DMS153 treated with DMSO at 0.1 percent for 48 hours (cell line): ENCODE measurements around the gene OVOL3.

ENCODE experiments used
- DNase-seq: peaks from one replicate; lab custom pipeline; 2025; ENCODE audit not compliant: unreplicated experiment; lab: John Stamatoyannopoulos, UW

Gene OVOL3

DNA sequence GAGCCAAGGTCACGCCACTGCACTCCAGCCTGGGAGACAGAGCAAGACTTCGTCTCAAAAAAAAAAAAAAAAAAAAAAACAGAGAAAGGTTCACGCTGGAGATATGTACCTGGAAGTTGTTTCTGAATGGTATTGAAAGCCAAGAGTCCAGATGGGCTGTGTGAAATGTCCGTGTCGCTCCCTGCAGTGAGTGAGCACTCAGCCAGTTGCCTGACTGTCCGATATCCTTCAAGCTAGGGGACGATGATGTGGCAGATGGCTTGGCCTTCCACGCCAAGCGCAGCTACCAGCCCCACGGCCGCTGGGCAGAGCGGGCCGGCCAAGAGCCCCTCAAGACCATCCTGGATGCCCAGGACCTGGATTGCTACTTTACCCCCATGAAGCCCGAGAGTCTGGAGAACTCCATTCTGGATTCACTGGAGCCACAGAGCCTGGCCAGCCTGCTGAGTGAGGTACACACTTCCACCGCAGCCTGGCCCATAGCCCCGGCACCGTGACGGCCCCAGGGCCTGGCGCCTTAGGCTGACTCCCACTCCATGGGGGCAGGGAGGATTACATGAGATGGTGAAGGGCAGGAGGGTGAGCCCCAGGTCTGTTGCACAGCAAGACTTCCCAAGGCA is 11.7 kb upstream of the OVOL3 start:
- no peak for DNase-seq

DNA sequence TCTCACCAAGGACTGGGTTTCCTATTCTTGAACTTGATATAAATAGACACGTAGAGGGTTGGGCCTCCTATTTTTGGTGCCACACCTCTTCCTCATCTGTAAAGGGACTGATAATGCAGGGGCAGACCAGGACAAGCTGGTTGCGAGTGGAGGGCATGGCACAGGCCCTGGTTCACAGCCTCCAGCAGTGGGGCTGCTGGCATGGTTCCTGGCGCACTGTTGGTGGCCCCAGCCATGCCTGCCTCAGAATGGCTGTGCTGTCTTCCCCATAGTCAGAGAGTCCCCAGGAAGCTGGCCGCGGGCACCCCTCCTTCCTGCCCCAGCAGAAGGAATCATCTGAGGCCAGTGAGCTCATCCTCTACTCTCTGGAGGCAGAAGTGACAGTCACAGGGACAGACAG is 10.5 kb upstream of the OVOL3 start:
- DNase-seq: no peak

DNA sequence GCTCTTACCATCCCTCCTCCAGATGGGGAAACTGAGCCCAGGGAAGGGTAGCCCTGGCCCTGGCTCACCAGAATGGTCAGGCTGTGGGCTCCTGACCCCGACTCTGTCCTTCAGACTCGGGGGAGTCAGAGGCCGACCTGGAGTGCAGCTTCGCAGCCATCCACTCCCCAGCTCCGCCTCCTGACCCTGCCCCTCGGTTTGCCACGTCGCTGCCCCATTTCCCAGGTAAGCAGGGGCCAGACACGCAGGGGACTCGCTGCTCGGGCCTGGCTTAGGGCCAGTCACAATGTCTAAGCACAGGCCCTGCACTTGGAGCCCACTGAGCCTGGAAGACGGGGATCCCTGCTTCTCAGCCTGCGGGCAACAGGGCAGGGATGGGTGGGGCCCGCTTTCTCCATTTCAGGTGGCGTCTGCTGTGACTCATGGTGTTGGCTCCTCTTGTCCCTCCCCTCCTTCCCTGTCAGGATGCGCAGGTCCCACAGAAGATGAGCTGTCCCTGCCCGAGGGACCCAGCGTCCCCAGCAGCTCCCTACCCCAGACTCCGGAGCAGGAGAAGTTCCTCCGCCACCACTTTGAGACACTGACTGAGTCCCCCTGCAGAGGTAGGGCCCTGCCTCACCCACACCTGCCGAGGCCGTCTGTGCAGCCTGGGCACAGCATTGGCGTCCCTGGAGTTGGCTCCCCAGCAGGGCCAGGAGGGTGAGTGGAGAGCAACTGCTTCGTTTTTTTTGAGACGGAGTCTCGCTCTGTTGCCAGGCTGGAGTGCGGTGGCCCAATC is 9.2 kb upstream of the OVOL3 start:
- DNase-seq: no peak

DNA sequence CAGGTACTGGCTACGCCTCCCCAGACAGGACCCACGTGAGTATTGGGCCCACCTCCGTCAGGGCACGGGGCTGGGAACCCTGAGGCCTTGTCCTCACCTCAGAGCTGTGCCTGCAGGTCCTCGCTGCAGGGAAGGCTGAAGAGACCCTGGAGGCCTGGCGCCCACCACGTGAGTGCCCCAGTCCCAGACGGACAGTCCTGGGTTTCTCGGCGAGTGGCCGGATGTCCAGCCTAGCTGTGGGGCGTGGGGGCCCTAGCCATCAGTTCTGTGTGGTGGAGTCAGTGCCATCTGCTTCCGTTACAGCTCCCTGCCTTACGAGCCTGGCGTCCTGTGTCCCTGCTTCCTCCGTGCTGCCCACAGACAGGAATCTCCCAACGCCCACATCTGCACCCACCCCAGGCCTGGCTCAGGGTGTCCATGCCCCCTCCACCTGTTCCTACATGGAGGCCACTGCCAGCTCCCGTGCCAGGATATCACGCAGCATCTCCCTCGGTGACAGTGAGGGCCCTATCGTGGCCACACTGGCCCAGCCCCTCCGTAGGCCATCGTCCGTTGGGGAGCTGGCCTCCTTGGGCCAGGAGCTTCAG is 7.8 kb upstream of the OVOL3 start:
- no peak for DNase-seq

DNA sequence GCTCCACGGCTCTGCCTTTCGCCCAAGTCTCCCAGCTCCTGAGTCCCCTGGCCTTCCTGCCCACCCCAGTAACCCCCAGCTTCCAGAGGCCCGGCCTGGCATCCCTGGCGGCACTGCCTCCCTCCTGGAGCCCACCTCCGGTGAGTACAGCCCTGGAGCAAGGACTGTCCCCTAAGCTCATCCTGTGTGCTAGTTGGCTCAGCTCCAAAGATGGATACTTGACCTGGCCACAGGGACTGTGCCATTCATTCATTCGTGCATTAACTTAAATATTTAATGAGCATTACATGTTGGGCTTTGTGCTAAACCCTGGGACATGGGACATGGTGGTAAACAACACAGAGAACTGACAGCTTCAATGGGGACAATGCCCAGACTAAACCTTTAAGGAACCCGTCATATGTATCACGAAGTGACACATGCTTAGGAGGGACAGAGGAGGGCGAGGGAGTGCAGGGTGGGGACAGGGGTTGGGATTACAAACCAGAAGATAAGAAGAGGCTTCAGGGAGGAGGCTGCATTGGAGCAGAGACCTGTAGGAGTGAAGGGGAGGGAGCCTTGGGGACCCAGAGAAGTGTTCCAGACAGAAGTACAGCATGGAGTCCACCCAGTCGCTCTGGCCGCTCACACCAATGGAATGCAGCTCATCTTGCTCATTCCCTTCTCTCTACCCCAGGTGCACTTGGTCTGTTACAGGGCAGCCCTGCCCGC is 6.9 kb upstream of the OVOL3 start:
- no peak for DNase-seq

DNA sequence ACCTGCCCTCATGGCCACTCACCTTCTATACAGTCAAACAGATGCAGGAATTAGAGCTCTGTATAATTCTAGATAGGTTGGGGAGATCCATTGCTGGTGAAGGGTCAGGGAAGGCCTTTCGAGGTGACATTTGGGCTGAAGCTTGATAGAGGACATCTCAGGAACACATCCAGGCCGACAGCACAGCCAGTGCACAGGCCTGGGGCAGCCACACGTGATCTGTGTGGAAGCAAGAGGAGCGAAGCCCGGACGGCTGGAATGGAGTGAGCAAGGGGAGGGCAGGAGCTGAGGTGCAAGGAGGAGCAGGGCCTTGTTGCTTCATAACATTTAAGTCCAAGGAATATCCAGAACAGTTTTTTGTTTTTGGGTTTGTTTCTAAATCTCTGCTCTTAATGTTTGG is 4.5 kb upstream of the OVOL3 start:
- DNase-seq: no peak

DNA sequence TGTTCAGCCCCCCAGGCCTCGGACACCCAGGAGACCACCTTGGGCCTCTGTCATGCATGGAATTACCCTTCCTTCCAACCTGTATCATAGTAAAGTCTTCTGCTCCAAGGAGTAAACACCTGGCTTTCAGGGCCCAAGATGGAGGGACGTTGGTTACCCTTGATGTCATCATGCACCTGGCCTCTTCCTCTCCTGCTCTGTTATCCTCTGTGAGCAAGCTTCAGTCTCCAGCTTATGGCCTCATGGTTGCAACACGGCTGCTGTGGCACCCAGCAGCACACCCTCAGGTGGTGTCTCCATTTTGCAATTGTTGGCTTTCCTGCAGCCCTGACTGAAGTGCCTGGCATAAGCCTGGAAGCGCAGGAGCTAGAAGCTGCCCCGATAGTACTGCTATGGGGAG is 4.0 kb upstream of the OVOL3 start:
- no peak for DNase-seq

DNA sequence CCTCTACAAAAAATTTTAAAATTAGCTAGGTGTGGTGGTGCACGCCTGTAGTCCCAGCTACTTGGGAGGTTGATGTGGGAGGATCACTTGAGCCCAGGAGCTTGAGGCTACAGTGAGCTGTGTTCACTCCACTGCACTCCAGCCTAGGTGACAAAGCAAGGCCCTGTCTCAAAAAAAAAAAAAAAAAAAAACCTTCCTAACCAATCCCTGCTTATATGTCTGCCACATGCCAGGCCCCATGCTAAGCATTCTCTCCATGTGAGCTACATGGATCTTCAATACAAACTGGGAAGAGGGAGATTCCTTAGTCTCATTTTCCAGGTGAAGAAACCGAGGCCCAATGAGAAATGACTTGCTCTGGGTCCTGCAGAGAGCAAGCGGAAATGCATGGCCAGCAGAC is 2.3 kb upstream of the OVOL3 start:
- DNase-seq: no peak

DNA sequence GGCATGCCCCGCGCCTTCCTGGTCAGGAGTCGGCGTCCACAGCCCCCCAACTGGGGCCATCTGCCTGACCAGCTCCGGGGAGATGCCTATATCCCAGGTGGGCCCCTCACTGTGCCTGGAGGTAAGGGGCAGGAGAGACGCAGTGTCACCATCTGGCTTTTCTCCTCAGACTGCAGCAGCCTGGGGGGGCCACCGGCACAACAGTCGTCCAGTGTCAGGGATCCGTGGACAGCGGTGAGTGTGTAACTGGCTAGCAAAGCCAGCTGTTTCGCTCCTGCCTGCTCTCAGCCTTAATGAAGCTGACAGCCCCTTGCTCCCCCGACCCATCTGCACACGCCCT is 227 bp downstream of the OVOL3 start:
- no peak for DNase-seq

DNA sequence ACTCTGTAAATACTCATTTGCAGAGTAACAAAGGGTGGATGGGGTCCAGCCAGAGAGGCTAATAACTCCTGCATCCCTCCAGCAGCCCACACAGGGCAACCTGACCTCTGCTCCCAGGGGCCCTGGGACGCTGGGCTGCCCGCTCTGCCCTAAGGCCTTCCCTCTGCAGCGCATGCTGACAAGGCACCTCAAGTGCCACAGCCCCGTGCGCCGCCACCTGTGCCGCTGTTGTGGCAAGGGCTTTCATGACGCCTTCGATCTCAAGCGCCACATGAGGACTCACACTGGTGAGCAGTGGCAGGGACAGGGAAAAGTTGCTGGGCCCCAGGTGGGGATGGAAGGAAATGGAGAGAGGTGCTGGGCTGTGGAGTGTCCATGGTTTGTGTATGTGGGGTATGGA is 1.7 kb downstream of the OVOL3 start:
- no peak for DNase-seq

DNA sequence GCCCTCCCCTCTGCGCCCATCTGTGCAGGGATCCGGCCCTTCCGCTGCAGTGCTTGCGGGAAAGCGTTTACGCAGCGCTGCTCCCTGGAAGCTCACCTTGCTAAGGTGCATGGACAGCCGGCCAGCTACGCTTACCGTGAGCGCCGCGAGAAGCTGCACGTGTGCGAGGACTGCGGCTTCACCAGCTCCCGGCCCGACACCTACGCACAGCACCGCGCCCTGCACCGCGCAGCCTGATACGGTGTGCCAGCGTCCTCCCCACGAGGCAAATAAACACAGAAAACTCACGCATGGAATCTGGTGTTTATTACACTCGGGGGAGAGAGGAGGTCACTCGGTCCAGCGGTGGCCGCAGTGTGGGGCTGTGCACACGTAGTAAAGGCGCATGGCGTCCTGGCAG is 2.5 kb downstream of the OVOL3 start:
- DNase-seq: no peak

DNA sequence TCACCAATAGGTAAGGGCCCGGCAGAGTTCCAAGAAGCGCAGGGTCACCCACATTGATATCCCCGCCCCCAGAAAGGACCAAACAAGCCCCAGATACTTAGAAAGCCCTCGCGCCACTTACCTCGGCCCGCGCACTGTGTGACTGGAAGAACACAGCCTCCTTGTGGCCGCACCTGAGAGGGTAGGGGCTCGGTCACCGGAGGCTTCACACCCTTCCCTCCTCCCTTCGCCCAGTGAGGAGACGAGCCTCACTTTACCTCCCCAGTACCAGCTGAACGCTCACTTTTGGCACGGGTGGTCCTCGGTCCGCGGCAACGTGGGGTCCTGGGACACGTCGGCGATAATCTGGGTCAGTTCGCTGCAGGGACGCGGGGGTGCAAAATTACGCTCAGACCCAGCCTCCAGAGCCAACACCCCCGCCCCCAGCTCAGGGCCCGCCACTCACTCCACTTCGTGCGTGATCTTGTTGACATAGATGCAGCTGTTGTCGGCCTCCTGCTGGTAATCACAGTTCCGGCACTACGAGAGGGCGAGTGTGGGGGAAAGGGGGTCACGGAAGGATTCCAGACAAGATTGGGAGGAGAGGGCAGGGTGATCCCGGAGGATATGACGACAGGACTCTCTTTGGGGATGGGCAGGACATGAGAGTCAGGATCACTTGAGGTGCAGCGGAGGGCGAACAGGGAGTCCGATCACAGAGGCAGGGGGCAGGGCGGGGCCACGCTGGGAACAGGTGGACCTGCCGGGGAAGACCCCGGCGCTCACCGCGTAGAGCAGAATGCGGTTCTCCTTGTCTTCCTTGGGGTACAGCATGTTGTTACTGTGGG is 3.2 kb downstream of the OVOL3 start:
- DNase-seq: no peak

DNA sequence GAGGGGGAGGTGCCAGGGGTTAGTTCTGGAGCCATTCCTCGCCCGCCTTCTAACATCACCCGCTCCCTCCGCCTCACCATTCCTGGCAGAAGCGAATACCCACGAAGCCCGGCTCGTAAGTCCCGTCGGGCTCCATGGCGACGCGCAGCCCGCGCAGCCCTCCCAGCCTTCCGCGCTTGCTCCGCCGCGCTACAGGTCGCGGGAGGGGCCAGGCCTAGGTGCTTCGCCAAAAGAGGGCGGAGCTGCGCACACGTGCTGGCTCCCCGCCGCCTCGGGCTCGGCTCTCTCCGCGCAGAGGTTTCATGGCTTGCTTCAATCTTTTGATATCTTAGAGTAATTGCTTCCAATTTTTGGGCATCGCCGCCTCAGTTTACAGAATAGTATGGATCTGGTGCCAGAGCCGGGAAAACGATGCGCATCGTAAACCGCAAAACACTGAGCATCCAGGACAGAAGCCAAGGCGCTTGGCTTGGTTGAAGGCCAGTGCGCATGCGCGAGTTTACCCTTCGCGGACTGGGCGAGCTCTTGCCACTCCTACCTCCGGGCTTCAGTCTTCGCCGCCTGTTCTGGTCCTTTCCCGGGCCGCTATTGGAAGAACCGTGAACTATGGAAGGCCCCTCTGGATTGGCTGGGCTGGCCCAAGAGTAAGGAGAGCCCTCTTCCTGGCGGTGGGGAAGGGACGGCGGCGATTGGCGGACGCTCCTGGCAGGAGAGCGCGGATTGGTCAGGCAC is 3.9 kb downstream of the OVOL3 start, which contains the start of gene POLR2I:
POLR2I (minus strand) TSS at position 155 of the 732 bp plus-strand sequence; CDS start at position 136, 19 bp downstream.
- peak; percentile 98 for DNase-seq

DNA sequence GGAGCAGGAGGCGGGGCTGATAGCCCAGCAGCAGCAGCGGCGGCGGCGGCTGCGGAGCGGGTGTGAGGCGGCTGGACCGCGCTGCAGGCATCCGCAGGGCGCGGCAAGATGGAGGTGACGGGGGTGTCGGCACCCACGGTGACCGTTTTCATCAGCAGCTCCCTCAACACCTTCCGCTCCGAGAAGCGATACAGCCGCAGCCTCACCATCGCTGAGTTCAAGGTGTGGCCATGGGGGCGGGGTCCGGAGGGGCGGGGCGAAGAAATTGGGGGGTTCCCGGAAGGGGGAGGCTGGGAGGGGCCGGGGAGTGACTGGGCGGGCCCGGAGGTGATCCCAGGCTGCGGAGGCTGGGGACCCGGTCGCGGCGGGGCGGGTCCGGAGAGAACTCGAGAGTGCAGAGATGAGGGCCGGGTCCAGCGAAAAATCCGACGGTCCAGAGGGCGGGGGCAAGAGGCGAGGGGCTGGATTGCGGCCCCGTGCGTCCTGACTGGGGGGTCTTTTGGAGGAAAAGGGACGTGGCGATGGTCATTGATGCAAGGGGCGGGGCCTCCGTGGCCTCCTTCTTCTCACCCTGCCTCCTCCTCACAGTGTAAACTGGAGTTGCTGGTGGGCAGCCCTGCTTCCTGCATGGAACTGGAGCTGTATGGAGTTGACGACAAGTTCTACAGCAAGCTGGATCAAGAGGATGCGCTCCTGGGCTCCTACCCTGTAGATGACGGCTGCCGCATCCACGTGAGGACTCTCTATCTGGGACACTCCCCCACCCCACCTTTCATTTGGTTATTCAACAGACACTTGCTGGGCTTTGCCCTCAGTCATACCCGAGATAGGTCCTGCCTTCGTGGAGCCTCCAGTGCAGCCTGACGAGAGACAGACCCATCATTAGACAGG is 4.8 kb downstream of the OVOL3 start, which contains the start of gene TBCB:
TBCB (plus strand) TSS at position 16 of the 891 bp plus-strand sequence; CDS start at position 109, 93 bp downstream.
- peak; percentile 55 for DNase-seq

DNA sequence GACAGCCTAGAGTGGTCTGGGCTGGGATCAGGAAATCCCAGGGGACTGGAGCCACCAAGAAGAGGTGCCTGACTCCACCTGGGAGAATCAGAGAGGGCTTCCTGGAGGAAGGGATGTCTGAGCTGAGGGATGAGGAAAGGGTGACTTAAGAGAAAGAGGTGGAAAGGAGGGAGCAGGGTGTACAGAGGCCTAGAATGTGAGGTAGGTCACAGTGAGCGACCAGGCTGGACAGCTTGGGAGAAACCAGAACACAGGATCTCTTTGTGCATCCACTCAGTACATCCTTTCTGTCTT is 5.3 kb downstream of the OVOL3 start:
- DNase-seq: no peak

DNA sequence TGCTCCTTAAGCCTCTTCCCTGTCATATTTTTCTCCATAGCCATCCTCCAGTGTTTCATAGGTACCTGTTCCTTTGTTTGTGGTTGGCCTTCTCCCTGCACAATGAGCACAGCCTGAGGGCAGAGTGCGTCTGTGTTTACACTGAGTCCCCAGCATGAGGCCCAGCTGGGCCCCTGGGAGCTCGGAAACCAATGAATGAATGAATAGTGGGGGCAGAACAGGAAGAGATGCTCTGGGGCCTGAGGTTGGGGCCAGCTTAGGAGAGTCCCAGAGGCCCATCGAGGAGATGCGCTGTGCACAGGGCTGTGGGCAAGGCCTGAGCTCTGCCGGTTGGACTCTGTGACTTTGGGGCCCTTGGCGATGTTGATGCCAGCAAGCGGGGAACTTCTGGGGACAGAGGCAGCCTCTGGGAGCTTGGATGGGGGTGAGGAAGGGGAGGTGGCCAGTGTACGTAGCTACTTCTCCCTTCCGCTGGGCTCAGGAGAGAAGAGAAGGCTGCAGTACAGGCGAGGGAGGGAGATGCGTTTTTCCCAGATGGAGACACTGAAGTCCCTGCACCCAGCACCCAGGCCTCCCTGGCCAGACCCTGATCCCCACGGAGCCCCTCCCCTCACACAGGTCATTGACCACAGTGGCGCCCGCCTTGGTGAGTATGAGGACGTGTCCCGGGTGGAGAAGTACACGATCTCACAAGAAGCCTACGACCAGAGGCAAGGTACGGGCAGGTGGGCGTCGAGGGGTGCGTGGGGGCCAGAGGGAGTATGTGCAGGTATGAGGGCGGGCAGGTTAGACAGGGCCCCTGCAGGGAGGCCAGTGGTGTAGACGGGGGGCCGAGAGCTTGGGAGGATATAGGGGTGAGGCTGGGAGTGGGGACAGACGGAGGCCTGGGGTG is 9.4 kb downstream of the OVOL3 start:
- no peak for DNase-seq

DNA sequence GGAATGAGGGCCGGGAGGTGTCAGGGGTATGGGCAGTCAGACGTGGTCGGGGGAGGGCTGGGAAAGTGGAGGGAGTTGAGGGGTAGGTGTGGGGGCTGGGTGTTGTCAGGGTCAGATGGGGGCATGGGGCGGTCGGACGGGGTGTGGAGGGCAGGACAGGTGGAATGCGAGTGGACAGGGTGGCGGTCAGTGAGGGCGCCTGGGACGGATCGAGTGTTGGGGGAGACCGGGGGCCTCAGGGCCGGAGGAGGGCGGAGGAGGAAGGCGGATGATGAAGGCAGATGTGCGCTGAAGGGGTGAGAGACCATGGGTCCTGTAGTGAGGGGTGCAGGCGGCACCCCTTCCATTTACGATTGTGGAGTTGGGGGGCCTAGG is 10.0 kb downstream of the OVOL3 start:
- DNase-seq: no peak

DNA sequence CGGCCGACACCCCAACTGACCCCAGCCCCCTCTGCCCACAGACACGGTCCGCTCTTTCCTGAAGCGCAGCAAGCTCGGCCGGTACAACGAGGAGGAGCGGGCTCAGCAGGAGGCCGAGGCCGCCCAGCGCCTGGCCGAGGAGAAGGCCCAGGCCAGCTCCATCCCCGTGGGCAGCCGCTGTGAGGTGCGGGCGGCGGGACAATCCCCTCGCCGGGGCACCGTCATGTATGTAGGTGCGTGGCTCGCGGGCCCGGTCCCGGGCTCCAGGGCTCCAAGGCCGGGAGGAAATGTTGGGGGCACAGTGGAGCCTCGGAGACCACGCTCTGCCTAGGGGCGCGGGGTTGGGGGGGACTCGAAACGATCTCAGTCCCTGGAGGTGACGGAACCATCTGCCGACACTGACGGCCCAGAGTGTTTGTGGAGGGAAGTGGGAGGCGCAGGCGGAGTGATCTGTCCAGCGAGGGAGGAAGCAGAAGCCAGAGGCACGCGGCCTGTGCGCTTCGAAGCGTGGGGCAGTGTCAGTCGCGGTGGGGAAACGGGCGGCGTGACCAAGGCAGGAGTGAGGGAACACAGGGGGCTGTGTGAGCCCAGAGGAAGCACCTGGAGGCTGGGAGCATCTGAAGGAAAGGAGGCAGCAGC is 10.7 kb downstream of the OVOL3 start:
- DNase-seq: no peak
